Endodermal cell (in vitro differentiated cells): ENCODE results near the gene UROS. TPM values are rescaled to one million over a fixed set of nuclear protein-coding genes. Genes with fewer than 3 reads are reported as not detected.

Source experiments
- DNase-seq: peaks from one replicate; pipeline ENCODE4 v3.0.0-alpha.2; 2017
- H3K27ac ChIP-seq: 2 replicates; pipeline ENCODE4 v1.5.1; 2013; ENCODE audit warnings: mild to moderate bottlenecking, low read depth, low read length, moderate library complexity
- H3K27me3 ChIP-seq: 2 replicates; pipeline ENCODE4 v1.6.1; 2013; ENCODE audit warnings: mild to moderate bottlenecking, low read length, moderate library complexity; ENCODE audit not compliant: insufficient read depth, control insufficient read depth, poor library complexity, severe bottlenecking
- H3K36me3 ChIP-seq: 2 replicates; pipeline ENCODE4 v1.7.0; 2013; ENCODE audit warnings: mild to moderate bottlenecking, low read length, moderate library complexity; ENCODE audit not compliant: control insufficient read depth, insufficient read depth
- H3K4me1 ChIP-seq: one replicate; pipeline ENCODE4 v1.7.0; 2013; ENCODE audit warnings: low read length; ENCODE audit not compliant: control insufficient read depth, insufficient read depth
- H3K4me3 ChIP-seq: 2 replicates; pipeline ENCODE4 v1.5.1; 2013; ENCODE audit warnings: mild to moderate bottlenecking, low read length, moderate library complexity
- H3K9ac ChIP-seq: 2 replicates; pipeline ENCODE4 v1.6.1; 2013; ENCODE audit warnings: mild to moderate bottlenecking, low read length, moderate library complexity; ENCODE audit not compliant: poor library complexity, severe bottlenecking; ENCODE audit errors: extremely low read depth
- H3K9me3 ChIP-seq: 2 replicates; pipeline ENCODE4 v1.6.1; 2013; ENCODE audit warnings: mild to moderate bottlenecking, low read length, moderate library complexity; ENCODE audit not compliant: control insufficient read depth
- H3K27ac Mint-ChIP-seq: 2 replicates; pipeline ENCODE4 v1.8.0; 2020; ENCODE audit warnings: mixed read lengths
- H3K27me3 Mint-ChIP-seq: 2 replicates; pipeline ENCODE4 v1.8.0; 2021; ENCODE audit warnings: mild to moderate bottlenecking, mixed read lengths; ENCODE audit not compliant: insufficient read depth
- H3K36me3 Mint-ChIP-seq: 2 replicates; pipeline ENCODE4 v1.8.0; 2020; ENCODE audit warnings: low read depth, mixed read lengths
- H3K4me1 Mint-ChIP-seq: 2 replicates; pipeline ENCODE4 v1.8.0; 2020; ENCODE audit warnings: mixed read lengths
- H3K4me3 Mint-ChIP-seq: 2 replicates; pipeline ENCODE4 v1.8.0; 2020; ENCODE audit warnings: mild to moderate bottlenecking, moderate library complexity, mixed read lengths
- H3K9me3 Mint-ChIP-seq: 2 replicates; pipeline ENCODE4 v1.8.0; 2020; ENCODE audit warnings: mild to moderate bottlenecking, mixed read lengths
- WGBS, 2 experiments: methylation state at CpG; one replicate each; pipeline versions ENCODE4 v1.1.5 to v1.1.7; 2013; ENCODE audit warnings: missing lambda C conversion rate in 2 of 2, mixed read lengths in 1 of 2; ENCODE audit not compliant: insufficient coverage in 1 of 2, insufficient read length in 1 of 2; 5-methylcytosine and 5-hydroxymethylcytosine counted together
- total RNA-seq, 2 donors: library from RNA; stranded (reverse); fragmentation: NEBNext Ultra II Directional in 1 of 2; extraction: Animal tissue kit (Norgen Biotek cat#: 25700) in 1 of 2; gene quantifications; 2 replicates in 1 of 2; 3 replicates in 1 of 2; pipeline ENCODE4 v1.2.1, GENCODE V29; 2021
- TF ChIP-seq, protein P1 (sequence below): fragments of 200-600 bp; sonication (generic); conservative IDR thresholded peaks from 2 replicates; pipeline ENCODE4 v1.5.0; 2021; ENCODE audit warnings: antibody characterized with exemption, mild to moderate bottlenecking

Gene UROS
- total RNA-seq, 2 donors from 2014 or later: 49.2 to 69.4 TPM

GRCh38 chr10:125857185-125857760, 34.2 kb upstream of the UROS start:
- no peaks in the 10 kb centered on the region for H3K9me3 Mint-ChIP-seq
- Histone ChIP-seq H3K9me3 (no peaks in the 10 kb centered on the region), H3K4me1 (no peaks in the 10 kb centered on the region), H3K27ac (no peak overlapping the region), H3K27me3 (no peaks in the 10 kb centered on the region), H3K36me3 (peaks cover 42% of the 10 kb centered on the region), H3K4me3 (no peak overlapping the region), H3K9ac (no peak overlapping the region)
- WGBS, 2 experiments: 92 to 100% methylated on average over 2 of the region's 2 CpGs
- H3K4me1 Mint-ChIP-seq: peaks cover 10% of the 10 kb centered on the region
- H3K4me3 Mint-ChIP-seq: no peak overlapping the region
- H3K36me3 Mint-ChIP-seq: peaks cover 23% of the 10 kb centered on the region
- no peak overlapping the region for H3K27ac Mint-ChIP-seq
- H3K27me3 Mint-ChIP-seq: no peaks in the 10 kb centered on the region
- TF ChIP-seq, protein P1, sequence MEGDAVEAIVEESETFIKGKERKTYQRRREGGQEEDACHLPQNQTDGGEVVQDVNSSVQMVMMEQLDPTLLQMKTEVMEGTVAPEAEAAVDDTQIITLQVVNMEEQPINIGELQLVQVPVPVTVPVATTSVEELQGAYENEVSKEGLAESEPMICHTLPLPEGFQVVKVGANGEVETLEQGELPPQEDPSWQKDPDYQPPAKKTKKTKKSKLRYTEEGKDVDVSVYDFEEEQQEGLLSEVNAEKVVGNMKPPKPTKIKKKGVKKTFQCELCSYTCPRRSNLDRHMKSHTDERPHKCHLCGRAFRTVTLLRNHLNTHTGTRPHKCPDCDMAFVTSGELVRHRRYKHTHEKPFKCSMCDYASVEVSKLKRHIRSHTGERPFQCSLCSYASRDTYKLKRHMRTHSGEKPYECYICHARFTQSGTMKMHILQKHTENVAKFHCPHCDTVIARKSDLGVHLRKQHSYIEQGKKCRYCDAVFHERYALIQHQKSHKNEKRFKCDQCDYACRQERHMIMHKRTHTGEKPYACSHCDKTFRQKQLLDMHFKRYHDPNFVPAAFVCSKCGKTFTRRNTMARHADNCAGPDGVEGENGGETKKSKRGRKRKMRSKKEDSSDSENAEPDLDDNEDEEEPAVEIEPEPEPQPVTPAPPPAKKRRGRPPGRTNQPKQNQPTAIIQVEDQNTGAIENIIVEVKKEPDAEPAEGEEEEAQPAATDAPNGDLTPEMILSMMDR: no peak
- no peak for DNase-seq

- peaks cover 62% of the 10 kb centered on the region for H3K36me3 ChIP-seq
- no peaks in the 10 kb centered on the region for H3K27me3 ChIP-seq
- H3K4me3 Mint-ChIP-seq: no peak overlapping the region
- no peak overlapping the region for H3K27ac ChIP-seq
- DNase-seq: no peak
- no peak overlapping the region for H3K4me3 ChIP-seq
- WGBS, 2 experiments: 95 to 96% methylated on average over 6 to 7 of the region's 7 CpGs
- H3K27ac Mint-ChIP-seq: no peak overlapping the region
- H3K4me1 Mint-ChIP-seq: peaks cover 4% of the 10 kb centered on the region
- no peak overlapping the region for H3K9ac ChIP-seq
- no peaks in the 10 kb centered on the region for H3K27me3 Mint-ChIP-seq
- TF ChIP-seq, protein P1: no peak
- no peaks in the 10 kb centered on the region for H3K9me3 Mint-ChIP-seq
- peaks cover 50% of the 10 kb centered on the region for H3K36me3 Mint-ChIP-seq
- H3K9me3 ChIP-seq: no peaks in the 10 kb centered on the region
- no peaks in the 10 kb centered on the region for H3K4me1 ChIP-seq
These were observed 29.4 kb upstream of the UROS start for GRCh38 chr10:125852487-125852886.

DNA sequence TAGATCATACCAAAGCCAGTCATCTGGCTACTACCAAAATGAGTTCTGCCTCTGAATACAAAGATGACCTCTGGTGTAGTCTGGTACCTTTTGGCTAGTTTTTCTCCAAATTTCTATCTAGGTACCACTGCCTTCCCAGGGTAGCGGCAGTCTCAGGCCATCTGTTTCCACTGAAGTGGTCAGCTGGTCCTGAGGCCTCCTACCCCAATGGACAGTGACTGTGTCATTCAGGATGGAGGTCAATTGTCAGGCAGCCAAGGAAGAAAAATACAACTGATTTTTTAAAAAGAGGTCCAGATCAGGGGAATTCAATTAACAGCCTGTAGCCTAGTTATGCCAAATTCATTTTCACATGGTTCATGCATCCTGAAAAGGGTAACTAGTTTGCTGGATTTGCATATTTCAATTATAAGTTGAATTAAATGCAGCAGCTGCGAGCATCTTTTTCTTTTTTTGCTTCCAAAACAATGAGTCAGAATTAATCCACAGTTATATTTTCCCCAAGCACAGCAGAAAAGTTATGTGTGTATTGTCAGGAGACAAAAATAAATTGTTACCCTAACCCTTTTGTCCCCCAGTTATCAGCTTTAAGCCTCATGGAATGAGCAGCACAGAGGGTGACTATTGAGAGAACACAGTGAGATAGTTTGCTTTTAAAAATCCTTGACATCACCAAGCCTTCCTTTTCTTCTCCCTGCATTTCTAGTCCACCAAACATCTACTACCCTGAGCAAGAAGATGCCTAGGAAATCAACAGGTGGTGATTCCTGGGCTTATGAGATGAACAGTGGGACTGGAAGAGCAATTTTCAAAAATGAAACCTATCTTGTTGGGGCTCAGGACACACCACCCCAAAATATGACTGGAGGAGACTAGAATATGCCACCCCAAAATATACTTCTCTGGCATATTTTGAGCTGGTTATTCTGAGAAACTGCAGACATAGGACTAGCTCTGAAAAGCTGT, 28.0 kb upstream of the UROS start:
- no peak for DNase-seq
- no peak overlapping the region for H3K9ac ChIP-seq
- H3K27me3 ChIP-seq: no peaks in the 10 kb centered on the region
- TF ChIP-seq, protein P1: no peak
- Mint-ChIP-seq H3K36me3 (peaks cover 58% of the 10 kb centered on the region), H3K27me3 (no peaks in the 10 kb centered on the region), H3K4me1 (peaks cover under 1% of the 10 kb centered on the region), H3K9me3 (no peaks in the 10 kb centered on the region), H3K27ac (no peak overlapping the region), H3K4me3 (no peak overlapping the region)
- H3K27ac ChIP-seq: no peak overlapping the region
- H3K9me3 ChIP-seq: no peaks in the 10 kb centered on the region
- no peak overlapping the region for H3K4me3 ChIP-seq
- 100% methylated on average over 1 to 2 of the region's 2 CpGs for WGBS, 2 experiments
- H3K4me1 ChIP-seq: no peaks in the 10 kb centered on the region
- peaks cover 63% of the 10 kb centered on the region for H3K36me3 ChIP-seq
